ENCODE data around the gene AQP6.

AQP6 gene, protein sequence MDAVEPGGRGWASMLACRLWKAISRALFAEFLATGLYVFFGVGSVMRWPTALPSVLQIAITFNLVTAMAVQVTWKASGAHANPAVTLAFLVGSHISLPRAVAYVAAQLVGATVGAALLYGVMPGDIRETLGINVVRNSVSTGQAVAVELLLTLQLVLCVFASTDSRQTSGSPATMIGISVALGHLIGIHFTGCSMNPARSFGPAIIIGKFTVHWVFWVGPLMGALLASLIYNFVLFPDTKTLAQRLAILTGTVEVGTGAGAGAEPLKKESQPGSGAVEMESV

DNA sequence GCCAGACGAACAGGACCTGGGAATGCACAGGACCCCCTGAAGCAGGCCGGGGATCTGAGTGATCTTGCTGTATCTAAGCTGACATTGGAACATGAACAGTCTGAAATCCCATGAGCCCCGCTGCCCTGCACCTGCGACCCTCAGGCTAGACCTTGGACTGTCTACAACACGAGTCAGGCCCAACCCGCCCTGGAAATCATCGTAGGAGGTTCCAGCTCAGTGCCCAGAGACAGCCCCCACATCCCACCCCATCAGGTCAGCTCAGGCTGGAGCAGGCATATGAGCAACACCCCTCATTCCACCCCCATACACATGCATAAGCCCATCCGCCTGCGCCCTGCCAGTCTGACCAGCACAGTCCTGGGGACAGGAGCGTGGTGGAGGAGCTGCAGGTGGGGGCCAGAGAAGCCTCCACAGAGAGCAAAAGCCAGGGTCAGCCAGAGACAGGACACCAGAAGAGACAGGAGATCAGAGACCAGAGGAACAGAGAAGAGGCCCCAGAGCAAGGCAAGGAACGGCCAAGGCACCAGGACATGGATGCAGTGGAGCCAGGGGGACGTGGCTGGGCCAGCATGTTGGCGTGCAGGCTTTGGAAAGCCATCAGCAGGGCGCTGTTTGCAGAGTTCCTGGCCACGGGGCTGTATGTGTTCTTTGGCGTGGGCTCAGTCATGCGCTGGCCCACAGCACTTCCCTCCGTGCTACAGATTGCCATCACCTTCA, at the start of gene AQP6:
TSS of gene AQP6 (plus strand) at position 307 of the 720 bp plus-strand sequence. CDS start at position 534, 227 bp downstream.
- no peak for TF ChIP-seq CTCF (IDR thresholded peaks at IDR 0.05; ENCODE audit: borderline replicate concordance, insufficient read depth, low read depth, low read length)
- H3K4me3 ChIP-seq (ENCODE audit: low read depth, low read length), result no peak within 1 kb of the TSS

- no peak overlapping the region for H3K4me3 ChIP-seq (ENCODE audit: low read depth, low read length)
- TF ChIP-seq CTCF (IDR thresholded peaks at IDR 0.05; ENCODE audit: borderline replicate concordance, insufficient read depth, low read depth, low read length), result no peak
Measured at GRCh38 chr12:49923035-49923644, 49.6 kb upstream of the AQP6 start.

DNA sequence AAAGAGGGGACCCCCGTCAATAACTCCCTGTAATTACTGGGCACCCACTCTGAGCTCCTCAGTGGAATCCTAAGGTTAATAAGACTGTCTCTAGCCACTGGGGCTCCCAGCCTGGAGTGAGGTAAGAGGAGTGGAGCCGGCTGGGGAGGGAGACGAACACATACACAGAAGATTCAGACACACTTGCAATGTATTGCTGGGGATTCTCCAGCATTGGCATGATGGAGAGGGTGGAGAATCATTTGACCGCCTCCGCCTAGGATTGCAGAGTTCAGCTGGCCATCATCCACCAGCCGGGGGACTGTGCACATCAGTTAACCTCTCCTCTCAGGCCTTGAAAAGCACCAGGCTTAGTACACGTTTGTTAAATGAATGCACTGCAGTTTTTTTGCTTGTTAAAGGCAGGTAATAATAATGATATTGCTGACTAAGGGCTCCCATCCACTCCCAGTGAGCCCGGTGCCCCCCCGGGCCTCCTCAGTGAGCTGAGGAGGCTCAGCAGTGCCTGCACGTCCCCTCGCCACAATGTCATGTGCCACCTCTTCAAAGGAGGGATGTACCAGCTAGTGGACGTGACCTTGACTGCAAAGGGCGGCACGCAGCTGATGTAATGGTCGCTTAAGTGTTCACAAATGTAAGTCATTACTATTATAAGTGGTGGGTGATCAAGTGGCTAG, 48.7 kb upstream of the AQP6 start:
- H3K4me3 ChIP-seq (ENCODE audit: low read depth, low read length), result no peak overlapping the region
- TF ChIP-seq CTCF (IDR thresholded peaks at IDR 0.05; ENCODE audit: borderline replicate concordance, insufficient read depth, low read depth, low read length), result no peak

- no peak overlapping the region for H3K4me3 ChIP-seq (ENCODE audit: low read depth, low read length)
- TF ChIP-seq CTCF (IDR thresholded peaks at IDR 0.05; ENCODE audit: borderline replicate concordance, insufficient read depth, low read depth, low read length), result no peak
Measured at GRCh38 chr12:49924628-49925246, 48.0 kb upstream of the AQP6 start.

- TF ChIP-seq CTCF (IDR thresholded peaks at IDR 0.05; ENCODE audit: borderline replicate concordance, insufficient read depth, low read depth, low read length), result no peak
- H3K4me3 ChIP-seq (ENCODE audit: low read depth, low read length), result no peak overlapping the region
Measured at GRCh38 chr12:49925433-49926204, 47.1 kb upstream of the AQP6 start.

- H3K4me3 ChIP-seq (ENCODE audit: low read depth, low read length), result no peak overlapping the region
- TF ChIP-seq CTCF (IDR thresholded peaks at IDR 0.05; ENCODE audit: borderline replicate concordance, insufficient read depth, low read depth, low read length), result no peak
Measured at GRCh38 chr12:49928471-49928870, 44.3 kb upstream of the AQP6 start.
